DMS153 treated with DMSO at 0.1 percent for 48 hours (cell line): ENCODE data around the gene NEDD9.

Experiments
- DNase-seq: peaks from one replicate; lab custom pipeline; 2025; ENCODE audit not compliant: unreplicated experiment; lab: John Stamatoyannopoulos, UW

The NEDD9 gene

GRCh38 chr6:11203306-11204004 lies 29.0 kb downstream of the NEDD9 start:
- DNase-seq = no peak

GRCh38 chr6:11202513-11203305 lies 29.8 kb downstream of the NEDD9 start:
- no peak for DNase-seq

- no peak for DNase-seq
Observed at GRCh38 chr6:11201772-11202512, 30.5 kb downstream of the NEDD9 start.

- DNase-seq = no peak
Observed at GRCh38 chr6:11201015-11201414, 31.5 kb downstream of the NEDD9 start.

GRCh38 chr6:11200356-11200755 lies 32.1 kb downstream of the NEDD9 start:
- no peak for DNase-seq

- no peak for DNase-seq
Observed at GRCh38 chr6:11198663-11199603, 33.5 kb downstream of the NEDD9 start.

GRCh38 chr6:11197850-11198249 lies 34.6 kb downstream of the NEDD9 start:
- no peak for DNase-seq

- no peak for DNase-seq
Observed at GRCh38 chr6:11197175-11197536, 35.3 kb downstream of the NEDD9 start.

- no peak for DNase-seq
Observed at GRCh38 chr6:11196511-11197174, 35.8 kb downstream of the NEDD9 start.

- DNase-seq = no peak
Observed at GRCh38 chr6:11194356-11195218, 37.9 kb downstream of the NEDD9 start.

- no peak for DNase-seq
Observed at GRCh38 chr6:11193434-11193833, 39.0 kb downstream of the NEDD9 start.

- DNase-seq = no peak
Observed at GRCh38 chr6:11192167-11192566, 40.3 kb downstream of the NEDD9 start.

- no peak for DNase-seq
Observed at GRCh38 chr6:11190625-11191245, 41.7 kb downstream of the NEDD9 start.

- DNase-seq = no peak
Observed at GRCh38 chr6:11189865-11190624, 42.4 kb downstream of the NEDD9 start.

- no peak for DNase-seq
Observed at GRCh38 chr6:11188161-11188915, 44.1 kb downstream of the NEDD9 start.

- no peak for DNase-seq
Observed at GRCh38 chr6:11187301-11187700, 45.2 kb downstream of the NEDD9 start.

- DNase-seq = no peak
Observed at GRCh38 chr6:11185204-11185842, 47.1 kb downstream of the NEDD9 start.
